Measurements from ENCODE around the gene CHCHD3.

CHCHD3 gene

DNA sequence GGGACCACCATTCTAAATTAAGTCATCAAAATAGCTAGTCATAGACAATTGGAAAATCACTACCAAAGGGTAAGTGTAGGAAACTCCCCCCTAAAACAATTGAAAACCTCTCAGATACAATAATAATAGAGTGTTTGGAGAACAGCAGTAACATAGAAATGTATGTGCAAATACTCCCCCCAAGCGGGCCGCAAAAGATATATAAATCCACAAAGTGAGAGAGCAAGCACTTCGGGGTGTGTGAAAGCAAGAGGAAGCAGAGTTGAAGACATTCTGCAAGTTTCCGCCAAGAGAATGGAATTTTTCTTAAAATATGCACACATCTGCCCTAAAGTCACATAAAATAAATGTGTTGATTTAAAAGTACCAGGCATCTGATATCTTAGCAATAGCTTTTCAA is 33.3 kb downstream of the CHCHD3 start:
- TF ChIP-seq CTCF (IDR thresholded peaks at IDR 0.05; ENCODE audit: low read depth, low read length) (no peak), EZH2phosphoT487 (IDR thresholded peaks at IDR 0.05; ENCODE audit: low read depth) (no peak)
- H3K4me3 ChIP-seq (ENCODE audit: low read length) = no peak overlapping the region
- H3K4me2 ChIP-seq (ENCODE audit: low read length) = no peak overlapping the region
- peaks cover 63% of the 10 kb centered on the region for H3K79me2 ChIP-seq (ENCODE audit: low read length)
- H3K4me1 ChIP-seq (ENCODE audit: low read length) = peaks cover 8% of the 10 kb centered on the region
- H2AFZ ChIP-seq (ENCODE audit: low read depth, low read length) = no peak overlapping the region
- H3K9ac ChIP-seq (ENCODE audit: low read length) = no peak overlapping the region
- H3K36me3 ChIP-seq (replicated peaks; ENCODE audit: low read depth, low read length) = peaks cover 8% of the 10 kb centered on the region
- no peaks in the 10 kb centered on the region for H3K27me3 ChIP-seq (ENCODE audit: low read depth, low read length)
- H3K27ac ChIP-seq (ENCODE audit: low read length) = no peak overlapping the region
- peaks cover 16% of the 10 kb centered on the region; the same call in 1 of the 2 replicates for H4K20me1 ChIP-seq (ENCODE audit: insufficient read depth, low read length)
- no peaks in the 10 kb centered on the region for H3K9me3 ChIP-seq (ENCODE audit: insufficient read depth, low read length)

DNA sequence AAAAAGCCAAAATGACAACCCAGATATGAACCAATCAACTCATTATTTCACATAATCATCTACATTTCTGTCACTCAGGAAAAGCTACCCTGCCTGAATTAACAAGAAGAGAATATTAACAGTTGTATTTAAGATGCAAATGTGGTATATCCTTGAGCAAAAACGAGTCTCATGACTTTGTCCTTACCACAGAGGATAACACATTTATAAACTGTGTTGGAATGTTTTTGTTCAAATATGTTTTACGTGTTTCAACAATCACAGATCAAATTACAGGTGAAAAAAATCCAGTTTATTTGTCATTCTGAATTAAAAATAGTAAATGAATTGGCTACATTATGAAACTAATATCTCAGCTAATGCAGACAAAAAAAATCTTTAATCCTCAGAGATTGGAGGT is 34.6 kb downstream of the CHCHD3 start:
- no peak overlapping the region for H3K4me2 ChIP-seq (ENCODE audit: low read length)

GRCh38 chr7:133044722-133045473 is 37.0 kb downstream of the CHCHD3 start:
- Histone ChIP-seq H2AFZ (ENCODE audit: low read depth, low read length) (no peak overlapping the region), H3K4me1 (ENCODE audit: low read length) (no peaks in the 10 kb centered on the region), H3K36me3 (replicated peaks; ENCODE audit: low read depth, low read length) (peaks cover 8% of the 10 kb centered on the region), H3K79me2 (ENCODE audit: low read length) (peaks cover 53% of the 10 kb centered on the region), H3K4me3 (ENCODE audit: low read length) (no peak overlapping the region), H3K27ac (ENCODE audit: low read length) (no peak overlapping the region), H4K20me1 (ENCODE audit: insufficient read depth, low read length) (peaks cover 13% of the 10 kb centered on the region), H3K9ac (ENCODE audit: low read length) (no peak overlapping the region), H3K9me3 (ENCODE audit: insufficient read depth, low read length) (no peaks in the 10 kb centered on the region), H3K27me3 (ENCODE audit: low read depth, low read length) (no peaks in the 10 kb centered on the region), H3K4me2 (ENCODE audit: low read length) (no peak overlapping the region)
- TF ChIP-seq CTCF (IDR thresholded peaks at IDR 0.05; ENCODE audit: low read depth, low read length) = no peak
- no peak for TF ChIP-seq EZH2phosphoT487 (IDR thresholded peaks at IDR 0.05; ENCODE audit: low read depth)

More for the DNA sequence above, 34.6 kb downstream of the CHCHD3 start:
- Histone ChIP-seq H3K9me3 (ENCODE audit: insufficient read depth, low read length) (no peaks in the 10 kb centered on the region), H3K4me3 (ENCODE audit: low read length) (no peak overlapping the region), H3K36me3 (replicated peaks; ENCODE audit: low read depth, low read length) (peaks cover 8% of the 10 kb centered on the region), H2AFZ (ENCODE audit: low read depth, low read length) (no peak overlapping the region), H3K9ac (ENCODE audit: low read length) (no peak overlapping the region), H4K20me1 (ENCODE audit: insufficient read depth, low read length) (peaks cover 13% of the 10 kb centered on the region), H3K79me2 (ENCODE audit: low read length) (peaks cover 55% of the 10 kb centered on the region), H3K27ac (ENCODE audit: low read length) (no peak overlapping the region), H3K27me3 (ENCODE audit: low read depth, low read length) (no peaks in the 10 kb centered on the region), H3K4me1 (ENCODE audit: low read length) (peaks cover 3% of the 10 kb centered on the region; the same call in 1 of the 2 replicates)
- TF ChIP-seq CTCF (IDR thresholded peaks at IDR 0.05; ENCODE audit: low read depth, low read length) (no peak), EZH2phosphoT487 (IDR thresholded peaks at IDR 0.05; ENCODE audit: low read depth) (no peak)

DNA sequence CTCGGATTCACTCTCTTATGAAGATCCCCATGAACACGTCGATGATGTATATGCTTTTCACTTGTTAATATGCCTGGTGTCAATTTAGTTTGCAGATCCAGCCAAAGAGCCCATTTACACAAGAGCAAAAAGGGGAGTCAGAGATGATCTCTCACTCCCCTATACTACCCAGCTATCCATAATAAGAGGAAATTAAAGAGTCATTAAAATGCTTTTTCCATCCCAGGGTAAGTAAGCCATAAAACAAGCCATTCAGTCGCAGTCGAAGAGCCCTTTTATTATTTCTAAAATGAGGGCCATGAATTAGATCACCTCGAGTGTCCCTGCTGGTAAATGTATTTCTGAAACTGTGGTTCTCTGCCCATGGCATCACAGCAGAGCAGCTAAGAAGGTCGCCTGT is 41.2 kb downstream of the CHCHD3 start:
- Histone ChIP-seq H3K36me3 (replicated peaks; ENCODE audit: low read depth, low read length) (peaks cover 9% of the 10 kb centered on the region), H3K4me3 (ENCODE audit: low read length) (no peak overlapping the region), H3K9ac (ENCODE audit: low read length) (no peak overlapping the region), H3K27ac (ENCODE audit: low read length) (no peak overlapping the region), H3K9me3 (ENCODE audit: insufficient read depth, low read length) (no peaks in the 10 kb centered on the region), H2AFZ (ENCODE audit: low read depth, low read length) (no peak overlapping the region), H3K27me3 (ENCODE audit: low read depth, low read length) (no peaks in the 10 kb centered on the region), H3K4me1 (ENCODE audit: low read length) (peaks cover 9% of the 10 kb centered on the region), H3K79me2 (ENCODE audit: low read length) (peaks cover 29% of the 10 kb centered on the region), H3K4me2 (ENCODE audit: low read length) (no peak overlapping the region), H4K20me1 (ENCODE audit: insufficient read depth, low read length) (peaks cover 11% of the 10 kb centered on the region)
- TF ChIP-seq CTCF (IDR thresholded peaks at IDR 0.05; ENCODE audit: low read depth, low read length) (no peak), EZH2phosphoT487 (IDR thresholded peaks at IDR 0.05; ENCODE audit: low read depth) (no peak)
